B cell (primary cell): ENCODE measurements around the gene HLA-G.

Source experiments
- EZH2 ChIP-seq: IDR thresholded peaks from 2 replicates; pipeline ENCODE4 v1.6.1; 2012; ENCODE audit warnings: borderline replicate concordance, low read depth, mild to moderate bottlenecking, moderate library complexity, low read length; ENCODE audit not compliant: insufficient read depth, poor library complexity, severe bottlenecking
- TF ChIP-seq, protein P1 (sequence below): fragments of 200-600 bp; IDR thresholded peaks from one replicate; pipeline ENCODE4 v1.8.0; 2022; ENCODE audit warnings: antibody characterized with exemption, mild to moderate bottlenecking

- TF ChIP-seq, protein P1, sequence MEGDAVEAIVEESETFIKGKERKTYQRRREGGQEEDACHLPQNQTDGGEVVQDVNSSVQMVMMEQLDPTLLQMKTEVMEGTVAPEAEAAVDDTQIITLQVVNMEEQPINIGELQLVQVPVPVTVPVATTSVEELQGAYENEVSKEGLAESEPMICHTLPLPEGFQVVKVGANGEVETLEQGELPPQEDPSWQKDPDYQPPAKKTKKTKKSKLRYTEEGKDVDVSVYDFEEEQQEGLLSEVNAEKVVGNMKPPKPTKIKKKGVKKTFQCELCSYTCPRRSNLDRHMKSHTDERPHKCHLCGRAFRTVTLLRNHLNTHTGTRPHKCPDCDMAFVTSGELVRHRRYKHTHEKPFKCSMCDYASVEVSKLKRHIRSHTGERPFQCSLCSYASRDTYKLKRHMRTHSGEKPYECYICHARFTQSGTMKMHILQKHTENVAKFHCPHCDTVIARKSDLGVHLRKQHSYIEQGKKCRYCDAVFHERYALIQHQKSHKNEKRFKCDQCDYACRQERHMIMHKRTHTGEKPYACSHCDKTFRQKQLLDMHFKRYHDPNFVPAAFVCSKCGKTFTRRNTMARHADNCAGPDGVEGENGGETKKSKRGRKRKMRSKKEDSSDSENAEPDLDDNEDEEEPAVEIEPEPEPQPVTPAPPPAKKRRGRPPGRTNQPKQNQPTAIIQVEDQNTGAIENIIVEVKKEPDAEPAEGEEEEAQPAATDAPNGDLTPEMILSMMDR = no peak
- TF ChIP-seq EZH2 = no peak
Observed at GRCh38 chr6:29872791-29873190, 45.2 kb downstream of the HLA-G start.
